WTC11 (cell line): ENCODE data around the gene CLIC3. TPM values are rescaled to one million over a fixed set of nuclear protein-coding genes. Genes with fewer than 3 reads are reported as not detected.

Experiments used
- ATAC-seq: fragments of 200-7000 bp; cut with Tn5 transposase; 2 replicates; pipeline ENCODE4 v1.10.0; 2021; ENCODE audit warnings: mild to moderate bottlenecking, moderate library complexity
- CTCF ChIA-PET: fragments of 300-600 bp; sonication (Branson Sonifier 250); formaldehyde crosslinking; loops from one replicate; lab custom pipeline; 2021; ENCODE audit warnings: antibody characterized with exemption; lab: Charles Lee
- POLR2A ChIA-PET: fragments of 350-600 bp; sonication (Branson Sonifier 250); formaldehyde crosslinking; loops from one replicate; lab custom pipeline; 2021; ENCODE audit warnings: antibody characterized with exemption; lab: Charles Lee
- DNase-seq: peaks from one replicate; pipeline ENCODE4 v3.0.0; 2021; ENCODE audit warnings: low spot score
- H3K27ac Mint-ChIP-seq: 2 replicates; pipeline ENCODE4 v1.8.0; 2021; ENCODE audit warnings: mixed read lengths
- H3K27me3 Mint-ChIP-seq: 2 replicates; pipeline ENCODE4 v1.8.0; 2021; ENCODE audit warnings: low read depth, mild to moderate bottlenecking, moderate library complexity, mixed read lengths
- H3K36me3 Mint-ChIP-seq: 2 replicates; pipeline ENCODE4 v1.8.0; 2021; ENCODE audit warnings: mixed read lengths
- H3K4me1 Mint-ChIP-seq: 2 replicates; pipeline ENCODE4 v1.8.0; 2022; ENCODE audit warnings: mixed read lengths
- H3K4me3 Mint-ChIP-seq: 2 replicates; pipeline ENCODE4 v1.8.0; 2021; ENCODE audit warnings: mild to moderate bottlenecking, moderate library complexity, mixed read lengths
- H3K9me3 Mint-ChIP-seq: 2 replicates; pipeline ENCODE4 v1.8.0; 2021; ENCODE audit warnings: mixed read lengths
- ETV6 ChIP-seq: sonication (generic); formaldehyde crosslinking; IDR thresholded peaks from 2 replicates; pipeline ENCODE4 v1.8.1; 2022; ENCODE audit warnings: mild to moderate bottlenecking, missing genetic modification reagents
- FOXK1 ChIP-seq: sonication (generic); formaldehyde crosslinking; IDR thresholded peaks from 2 replicates; pipeline ENCODE4 v1.8.0; 2022; ENCODE audit warnings: mild to moderate bottlenecking, moderate library complexity, missing genetic modification reagents
- FOXP1 ChIP-seq: sonication (generic); formaldehyde crosslinking; IDR thresholded peaks from 2 replicates; pipeline ENCODE4 v1.8.0; 2022; ENCODE audit warnings: missing genetic modification reagents, mild to moderate bottlenecking, moderate library complexity, borderline replicate concordance
- GABPB1 ChIP-seq: sonication (generic); formaldehyde crosslinking; IDR thresholded peaks from 2 replicates; pipeline ENCODE4 v1.8.1; 2023; ENCODE audit warnings: mild to moderate bottlenecking, missing genetic modification reagents
- MAX ChIP-seq: sonication (generic); formaldehyde crosslinking; IDR thresholded peaks from 2 replicates; pipeline ENCODE4 v1.8.0; 2022; ENCODE audit warnings: mild to moderate bottlenecking, missing genetic modification reagents
- MYBL2 ChIP-seq: sonication (generic); formaldehyde crosslinking; IDR thresholded peaks from 2 replicates; pipeline ENCODE4 v1.8.1; 2023; ENCODE audit warnings: mild to moderate bottlenecking, moderate library complexity, missing genetic modification reagents
- NFYB ChIP-seq: sonication (generic); formaldehyde crosslinking; conservative IDR thresholded peaks from 2 replicates; pipeline ENCODE4 v1.8.0; 2022; ENCODE audit warnings: low read depth, missing genetic modification reagents
- NR1H2 ChIP-seq: sonication (generic); formaldehyde crosslinking; IDR thresholded peaks from 2 replicates; pipeline ENCODE4 v1.9.0; 2021; ENCODE audit warnings: mild to moderate bottlenecking, moderate library complexity, missing genetic modification reagents
- NR3C1 ChIP-seq: sonication (generic); formaldehyde crosslinking; conservative IDR thresholded peaks from 2 replicates; pipeline ENCODE4 v1.8.1; 2023; ENCODE audit warnings: low read depth, mild to moderate bottlenecking, missing genetic modification reagents
- RELA ChIP-seq: sonication (generic); formaldehyde crosslinking; IDR thresholded peaks from 2 replicates; pipeline ENCODE4 v1.8.1; 2022; ENCODE audit warnings: missing genetic modification reagents, mild to moderate bottlenecking, borderline replicate concordance
- SP1 ChIP-seq: sonication (generic); formaldehyde crosslinking; conservative IDR thresholded peaks from 2 replicates; pipeline ENCODE4 v1.8.1; 2022; ENCODE audit warnings: missing genetic modification reagents
- USF1 ChIP-seq: sonication (generic); formaldehyde crosslinking; IDR thresholded peaks from 2 replicates; pipeline ENCODE4 v1.8.0; 2022; ENCODE audit warnings: mild to moderate bottlenecking, missing genetic modification reagents
- USF2 ChIP-seq: sonication (generic); formaldehyde crosslinking; IDR thresholded peaks from 2 replicates; pipeline ENCODE4 v1.8.1; 2023; ENCODE audit warnings: mild to moderate bottlenecking, missing genetic modification reagents, moderate library complexity
- ZNF138 ChIP-seq: sonication (generic); formaldehyde crosslinking; conservative IDR thresholded peaks from 2 replicates; pipeline ENCODE4 v1.8.1; 2022; ENCODE audit warnings: mild to moderate bottlenecking, moderate library complexity, missing genetic modification reagents
- ZNF423 ChIP-seq: fragments of 250-450 bp; sonication (Bioruptor Pico); IDR thresholded peaks from 2 replicates; pipeline ENCODE4 v2.1.2; 2022; ENCODE audit warnings: mild to moderate bottlenecking, moderate library complexity
- total RNA-seq: library from RNA; stranded (reverse); gene quantifications from 3 replicates; pipeline ENCODE4 v1.2.3, GENCODE V29; 2021
- TF ChIP-seq, protein P1 (sequence below): fragments of 250-450 bp; sonication (Bioruptor Pico); IDR thresholded peaks from 2 replicates; pipeline ENCODE4 v2.1.2; 2022; ENCODE audit warnings: mild to moderate bottlenecking, moderate library complexity
- TF ChIP-seq, protein P2 (sequence below): sonication (generic); formaldehyde crosslinking; IDR thresholded peaks from 2 replicates; pipeline ENCODE4 v1.8.0; 2023; ENCODE audit warnings: mild to moderate bottlenecking, missing genetic modification reagents
- TF ChIP-seq, protein P3 (sequence below): sonication (generic); formaldehyde crosslinking; IDR thresholded peaks from 2 replicates; pipeline ENCODE4 v1.8.1; 2022; ENCODE audit warnings: mild to moderate bottlenecking, moderate library complexity, missing genetic modification reagents
- TF ChIP-seq, protein P4 (sequence below): sonication (generic); formaldehyde crosslinking; IDR thresholded peaks from 2 replicates; pipeline ENCODE4 v1.8.0; 2022; ENCODE audit warnings: mild to moderate bottlenecking, missing genetic modification reagents
- TF ChIP-seq, protein P5 (sequence below): sonication (generic); formaldehyde crosslinking; IDR thresholded peaks from 2 replicates; pipeline ENCODE4 v1.8.0; 2023; ENCODE audit warnings: missing genetic modification reagents, mild to moderate bottlenecking, borderline replicate concordance

Gene CLIC3
- total RNA-seq, 1 experiment from 2014 or later: 0.31 TPM

DNA sequence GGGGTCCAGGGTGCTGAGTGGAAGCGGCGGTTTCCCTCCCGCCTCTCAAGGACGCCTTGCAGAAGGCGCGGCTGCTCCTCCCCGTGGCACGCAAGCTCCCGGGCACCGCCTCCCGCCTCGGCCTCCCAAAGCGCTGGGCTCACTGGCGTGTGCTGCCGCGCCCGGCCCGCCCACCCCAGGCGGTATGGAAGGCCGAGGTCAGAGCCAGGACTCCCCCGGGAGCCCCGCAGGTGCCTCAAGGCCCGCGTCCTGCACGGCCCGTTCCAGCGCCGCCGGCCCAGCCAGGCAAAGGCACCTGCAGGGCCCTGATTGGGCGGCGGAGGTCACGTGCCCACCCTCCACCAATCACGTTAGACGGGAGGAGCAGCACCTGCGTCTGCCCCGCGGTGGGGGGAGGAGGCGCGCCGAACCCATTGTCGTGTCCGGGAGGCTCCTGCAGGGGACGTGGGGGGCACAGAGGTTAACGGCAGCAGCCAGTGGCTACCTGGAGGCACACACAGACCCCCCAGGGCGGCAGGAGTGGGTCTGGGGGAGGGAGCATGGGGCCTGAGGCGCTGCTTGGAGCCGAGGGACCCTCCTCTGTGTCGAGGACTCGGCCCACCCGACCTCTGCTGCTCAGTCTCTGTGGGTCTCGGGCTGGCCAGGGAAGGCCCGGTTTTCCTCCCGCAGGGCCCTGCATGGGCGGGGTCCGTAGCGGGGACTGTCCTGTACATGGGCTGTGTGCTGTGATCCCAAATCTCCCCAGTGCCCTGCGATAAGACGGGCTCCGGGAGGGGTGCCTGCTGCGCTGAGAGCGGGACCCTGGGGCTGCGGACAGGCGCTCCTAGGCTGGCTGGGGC lies 46.3 kb downstream of the CLIC3 start:
- DNase-seq (peak; percentile 97), ATAC-seq (peak; percentile 81)
- no peaks in the 10 kb centered on the region for H3K9me3 Mint-ChIP-seq
- no peak overlapping the region for H3K27ac Mint-ChIP-seq
- H3K36me3 Mint-ChIP-seq: no peaks in the 10 kb centered on the region
- TF ChIP-seq, protein P1, sequence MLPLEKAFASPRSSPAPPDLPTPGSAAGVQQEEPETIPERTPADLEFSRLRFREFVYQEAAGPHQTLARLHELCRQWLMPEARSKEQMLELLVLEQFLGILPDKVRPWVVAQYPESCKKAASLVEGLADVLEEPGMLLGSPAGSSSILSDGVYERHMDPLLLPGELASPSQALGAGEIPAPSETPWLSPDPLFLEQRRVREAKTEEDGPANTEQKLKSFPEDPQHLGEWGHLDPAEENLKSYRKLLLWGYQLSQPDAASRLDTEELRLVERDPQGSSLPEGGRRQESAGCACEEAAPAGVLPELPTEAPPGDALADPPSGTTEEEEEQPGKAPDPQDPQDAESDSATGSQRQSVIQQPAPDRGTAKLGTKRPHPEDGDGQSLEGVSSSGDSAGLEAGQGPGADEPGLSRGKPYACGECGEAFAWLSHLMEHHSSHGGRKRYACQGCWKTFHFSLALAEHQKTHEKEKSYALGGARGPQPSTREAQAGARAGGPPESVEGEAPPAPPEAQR (CRISPR knock-in tag): no peak
- TF ChIP-seq NR3C1 (CRISPR knock-in tag): no peak
- TF ChIP-seq, protein P2, sequence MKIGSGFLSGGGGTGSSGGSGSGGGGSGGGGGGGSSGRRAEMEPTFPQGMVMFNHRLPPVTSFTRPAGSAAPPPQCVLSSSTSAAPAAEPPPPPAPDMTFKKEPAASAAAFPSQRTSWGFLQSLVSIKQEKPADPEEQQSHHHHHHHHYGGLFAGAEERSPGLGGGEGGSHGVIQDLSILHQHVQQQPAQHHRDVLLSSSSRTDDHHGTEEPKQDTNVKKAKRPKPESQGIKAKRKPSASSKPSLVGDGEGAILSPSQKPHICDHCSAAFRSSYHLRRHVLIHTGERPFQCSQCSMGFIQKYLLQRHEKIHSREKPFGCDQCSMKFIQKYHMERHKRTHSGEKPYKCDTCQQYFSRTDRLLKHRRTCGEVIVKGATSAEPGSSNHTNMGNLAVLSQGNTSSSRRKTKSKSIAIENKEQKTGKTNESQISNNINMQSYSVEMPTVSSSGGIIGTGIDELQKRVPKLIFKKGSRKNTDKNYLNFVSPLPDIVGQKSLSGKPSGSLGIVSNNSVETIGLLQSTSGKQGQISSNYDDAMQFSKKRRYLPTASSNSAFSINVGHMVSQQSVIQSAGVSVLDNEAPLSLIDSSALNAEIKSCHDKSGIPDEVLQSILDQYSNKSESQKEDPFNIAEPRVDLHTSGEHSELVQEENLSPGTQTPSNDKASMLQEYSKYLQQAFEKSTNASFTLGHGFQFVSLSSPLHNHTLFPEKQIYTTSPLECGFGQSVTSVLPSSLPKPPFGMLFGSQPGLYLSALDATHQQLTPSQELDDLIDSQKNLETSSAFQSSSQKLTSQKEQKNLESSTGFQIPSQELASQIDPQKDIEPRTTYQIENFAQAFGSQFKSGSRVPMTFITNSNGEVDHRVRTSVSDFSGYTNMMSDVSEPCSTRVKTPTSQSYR: peak; percentile 82; the same call in 1 of the 2 replicates
- peak; percentile 57; the same call in 1 of the 2 replicates for TF ChIP-seq MYBL2 (CRISPR knock-in tag)
- TF ChIP-seq SP1: peak; percentile 80; the same call in 1 of the 2 replicates
- no peak; the same call in 1 of the 2 replicates for TF ChIP-seq FOXK1 (CRISPR knock-in tag)
- no peak for TF ChIP-seq NR1H2 (CRISPR knock-in tag)
- TF ChIP-seq, protein P3, sequence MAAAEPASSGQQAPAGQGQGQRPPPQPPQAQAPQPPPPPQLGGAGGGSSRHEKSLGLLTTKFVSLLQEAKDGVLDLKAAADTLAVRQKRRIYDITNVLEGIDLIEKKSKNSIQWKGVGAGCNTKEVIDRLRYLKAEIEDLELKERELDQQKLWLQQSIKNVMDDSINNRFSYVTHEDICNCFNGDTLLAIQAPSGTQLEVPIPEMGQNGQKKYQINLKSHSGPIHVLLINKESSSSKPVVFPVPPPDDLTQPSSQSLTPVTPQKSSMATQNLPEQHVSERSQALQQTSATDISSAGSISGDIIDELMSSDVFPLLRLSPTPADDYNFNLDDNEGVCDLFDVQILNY (CRISPR knock-in tag): 0 out of 2 replicates have a peak, but pooled peaks have one; percentile 38
- TF ChIP-seq, protein P4, sequence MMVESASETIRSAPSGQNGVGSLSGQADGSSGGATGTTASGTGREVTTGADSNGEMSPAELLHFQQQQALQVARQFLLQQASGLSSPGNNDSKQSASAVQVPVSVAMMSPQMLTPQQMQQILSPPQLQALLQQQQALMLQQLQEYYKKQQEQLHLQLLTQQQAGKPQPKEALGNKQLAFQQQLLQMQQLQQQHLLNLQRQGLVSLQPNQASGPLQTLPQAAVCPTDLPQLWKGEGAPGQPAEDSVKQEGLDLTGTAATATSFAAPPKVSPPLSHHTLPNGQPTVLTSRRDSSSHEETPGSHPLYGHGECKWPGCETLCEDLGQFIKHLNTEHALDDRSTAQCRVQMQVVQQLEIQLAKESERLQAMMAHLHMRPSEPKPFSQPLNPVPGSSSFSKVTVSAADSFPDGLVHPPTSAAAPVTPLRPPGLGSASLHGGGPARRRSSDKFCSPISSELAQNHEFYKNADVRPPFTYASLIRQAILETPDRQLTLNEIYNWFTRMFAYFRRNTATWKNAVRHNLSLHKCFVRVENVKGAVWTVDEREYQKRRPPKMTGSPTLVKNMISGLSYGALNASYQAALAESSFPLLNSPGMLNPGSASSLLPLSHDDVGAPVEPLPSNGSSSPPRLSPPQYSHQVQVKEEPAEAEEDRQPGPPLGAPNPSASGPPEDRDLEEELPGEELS: peak; percentile 44; the same call in 1 of the 2 replicates
- TF ChIP-seq NFYB (CRISPR knock-in tag): peak; percentile 100
- TF ChIP-seq USF1 (CRISPR knock-in tag): peak; percentile 99
- TF ChIP-seq ETV6: peak; percentile 78; the same call in 1 of the 2 replicates
- TF ChIP-seq ZNF138 (CRISPR knock-in tag): no peak
- TF ChIP-seq GABPB1 (CRISPR knock-in tag): 0 out of 2 replicates have a peak, but pooled peaks have one; percentile 21
- TF ChIP-seq, protein P5, sequence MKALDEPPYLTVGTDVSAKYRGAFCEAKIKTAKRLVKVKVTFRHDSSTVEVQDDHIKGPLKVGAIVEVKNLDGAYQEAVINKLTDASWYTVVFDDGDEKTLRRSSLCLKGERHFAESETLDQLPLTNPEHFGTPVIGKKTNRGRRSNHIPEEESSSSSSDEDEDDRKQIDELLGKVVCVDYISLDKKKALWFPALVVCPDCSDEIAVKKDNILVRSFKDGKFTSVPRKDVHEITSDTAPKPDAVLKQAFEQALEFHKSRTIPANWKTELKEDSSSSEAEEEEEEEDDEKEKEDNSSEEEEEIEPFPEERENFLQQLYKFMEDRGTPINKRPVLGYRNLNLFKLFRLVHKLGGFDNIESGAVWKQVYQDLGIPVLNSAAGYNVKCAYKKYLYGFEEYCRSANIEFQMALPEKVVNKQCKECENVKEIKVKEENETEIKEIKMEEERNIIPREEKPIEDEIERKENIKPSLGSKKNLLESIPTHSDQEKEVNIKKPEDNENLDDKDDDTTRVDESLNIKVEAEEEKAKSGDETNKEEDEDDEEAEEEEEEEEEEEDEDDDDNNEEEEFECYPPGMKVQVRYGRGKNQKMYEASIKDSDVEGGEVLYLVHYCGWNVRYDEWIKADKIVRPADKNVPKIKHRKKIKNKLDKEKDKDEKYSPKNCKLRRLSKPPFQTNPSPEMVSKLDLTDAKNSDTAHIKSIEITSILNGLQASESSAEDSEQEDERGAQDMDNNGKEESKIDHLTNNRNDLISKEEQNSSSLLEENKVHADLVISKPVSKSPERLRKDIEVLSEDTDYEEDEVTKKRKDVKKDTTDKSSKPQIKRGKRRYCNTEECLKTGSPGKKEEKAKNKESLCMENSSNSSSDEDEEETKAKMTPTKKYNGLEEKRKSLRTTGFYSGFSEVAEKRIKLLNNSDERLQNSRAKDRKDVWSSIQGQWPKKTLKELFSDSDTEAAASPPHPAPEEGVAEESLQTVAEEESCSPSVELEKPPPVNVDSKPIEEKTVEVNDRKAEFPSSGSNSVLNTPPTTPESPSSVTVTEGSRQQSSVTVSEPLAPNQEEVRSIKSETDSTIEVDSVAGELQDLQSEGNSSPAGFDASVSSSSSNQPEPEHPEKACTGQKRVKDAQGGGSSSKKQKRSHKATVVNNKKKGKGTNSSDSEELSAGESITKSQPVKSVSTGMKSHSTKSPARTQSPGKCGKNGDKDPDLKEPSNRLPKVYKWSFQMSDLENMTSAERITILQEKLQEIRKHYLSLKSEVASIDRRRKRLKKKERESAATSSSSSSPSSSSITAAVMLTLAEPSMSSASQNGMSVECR (CRISPR knock-in tag): peak; percentile 58; the same call in 1 of the 2 replicates
- TF ChIP-seq MAX (CRISPR knock-in tag): peak; percentile 83
- TF ChIP-seq ZNF423 (CRISPR knock-in tag): peak; percentile 84
- TF ChIP-seq FOXP1 (CRISPR knock-in tag): peak; percentile 56; the same call in 1 of the 2 replicates
- peak; percentile 99 for TF ChIP-seq USF2 (CRISPR knock-in tag)
- 0 out of 2 replicates have a peak, but pooled peaks have one; percentile 56 for TF ChIP-seq RELA (CRISPR knock-in tag)
- peaks cover 7% of the 10 kb centered on the region for H3K4me1 Mint-ChIP-seq
- ChIA-PET POLR2A (no interaction called here), CTCF (interaction anchor here (1.0 to 8.7 kb wide), 5 partner anchors 25 to 118 kb away, joined by 3 to 151 read pairs (median 14); partner anchors contain the start of genes PAXX and PTGDS)
- H3K27me3 Mint-ChIP-seq: no peaks in the 10 kb centered on the region
- H3K4me3 Mint-ChIP-seq: peak overlapping the region; percentile 72
